ENCODE data around the gene COL20A1.

Gene COL20A1

GRCh38 chr20:63253438-63254231 lies 39.4 kb upstream of the COL20A1 start:
- Histone ChIP-seq H3K27ac (ENCODE audit: extremely low read depth, low read depth, low read length) (no peak overlapping the region), H3K4me1 (ENCODE audit: control insufficient read depth, insufficient read depth, low read length) (no peaks in the 10 kb centered on the region), H3K9me3 (ENCODE audit: control insufficient read depth, insufficient read depth, low read depth, low read length) (no peaks in the 10 kb centered on the region), H3K4me3 (ENCODE audit: low read depth, low read length) (peak overlapping the region; percentile 10), H3K36me3 (ENCODE audit: control insufficient read depth in 2 of 2, insufficient read depth in 1 of 2, low read length in 2 of 2) (no peaks in the 10 kb centered on the region)
- ChIA-PET POLR2A (interaction anchor here (1.1 kb wide), 1 partner anchor 30 kb away, joined by 6 read pairs; no protein-coding TSS in a partner anchor), CTCF (interaction anchor here (0.7 to 4.1 kb wide), 5 partner anchors 12 to 223 kb away, joined by 3 to 53 read pairs (median 4); partner anchors contain the start of gene BIRC7)
- TF ChIP-seq ZBTB8A (tag by site-specific recombination; IDR thresholded peaks at IDR 0.05), result peak; percentile 44; the same call in 1 of the 2 replicates
- peak; percentile 39; the same call in 1 of the 2 replicates for TF ChIP-seq GLIS2 (tag by site-specific recombination; IDR thresholded peaks at IDR 0.05)
- peak; percentile 48 for TF ChIP-seq ZBTB26 (tag by site-specific recombination; optimal IDR thresholded peaks at IDR 0.05)
- peak; percentile 43; the same call in 1 of the 2 replicates for TF ChIP-seq ZBTB20 (tag by site-specific recombination; IDR thresholded peaks at IDR 0.05)
- no peak for TF ChIP-seq ZNF623 (tag by site-specific recombination; IDR thresholded peaks at IDR 0.05)
- TF ChIP-seq YY2 (tag by site-specific recombination; IDR thresholded peaks at IDR 0.05), result no peak
- 0 out of 2 replicates have a peak, but pooled peaks have one; percentile 25 for TF ChIP-seq ZNF335 (tag by site-specific recombination; conservative IDR thresholded peaks at IDR 0.05)
- TF ChIP-seq SETDB1 (IDR thresholded peaks at IDR 0.05; ENCODE audit: insufficient read length, low read length), result no peak
- peak; percentile 22; the same call in 1 of the 2 replicates for TF ChIP-seq SP2 (tag by site-specific recombination; IDR thresholded peaks at IDR 0.05)
- TF ChIP-seq ZNF10 (tag by site-specific recombination; IDR thresholded peaks at IDR 0.05), result no peak

- H3K27ac ChIP-seq (ENCODE audit: extremely low read depth, low read depth, low read length), result no peak within 1 kb of the TSS
- ChIA-PET POLR2A (interaction anchor here (1.2 kb wide), 1 partner anchor 18 kb away, joined by 3 read pairs; the partner anchor contains the start of gene ARFGAP1), CTCF (interaction anchor here (1.9 to 4.1 kb wide), 2 partner anchors 19 to 30 kb away, joined by 4 to 53 read pairs; partner anchors contain the start of gene BIRC7)
- peak within 1 kb of the TSS; percentile 10 for H3K4me3 ChIP-seq (ENCODE audit: low read depth, low read length)
- H3K9me3 ChIP-seq (ENCODE audit: control insufficient read depth, insufficient read depth, low read depth, low read length), result no peaks in the 10 kb centered on the region
- no peaks in the 10 kb centered on the region for H3K4me1 ChIP-seq (ENCODE audit: control insufficient read depth, insufficient read depth, low read length)
- no peaks in the 10 kb centered on the region for H3K36me3 ChIP-seq (ENCODE audit: control insufficient read depth in 2 of 2, insufficient read depth in 1 of 2, low read length in 2 of 2)
- no peak for TF ChIP-seq ZNF513 (tag by site-specific recombination; IDR thresholded peaks at IDR 0.05)
- no peak for TF ChIP-seq BCL6B (tag by site-specific recombination; IDR thresholded peaks at IDR 0.05)
- no peak for TF ChIP-seq ZNF664 (tag by site-specific recombination; IDR thresholded peaks at IDR 0.05)
- no peak for TF ChIP-seq ZIC2 (tag by site-specific recombination; IDR thresholded peaks at IDR 0.05)
- no peak for TF ChIP-seq ZNF830 (tag by site-specific recombination; IDR thresholded peaks at IDR 0.05; ENCODE audit: low read depth)
- TF ChIP-seq ZNF785 (tag by site-specific recombination; IDR thresholded peaks at IDR 0.05), result no peak
- TF ChIP-seq ZNF530 (tag by site-specific recombination; IDR thresholded peaks at IDR 0.05; ENCODE audit: low read depth), result no peak
- TF ChIP-seq ZNF16 (tag by site-specific recombination; IDR thresholded peaks at IDR 0.05; ENCODE audit: low read depth), result no peak
- TF ChIP-seq ZNF701 (tag by site-specific recombination; IDR thresholded peaks at IDR 0.05), result no peak
- no peak for TF ChIP-seq ZNF366 (tag by site-specific recombination; conservative IDR thresholded peaks at IDR 0.05)
- no peak for TF ChIP-seq ZNF677 (tag by site-specific recombination; IDR thresholded peaks at IDR 0.05)
- TF ChIP-seq ZNF175 (tag by site-specific recombination; IDR thresholded peaks at IDR 0.05), result no peak
- TF ChIP-seq ZNF324 (tag by site-specific recombination; IDR thresholded peaks at IDR 0.05), result no peak
- no peak for TF ChIP-seq SP7 (tag by site-specific recombination; IDR thresholded peaks at IDR 0.05)
- no peak for TF ChIP-seq KLF1 (tag by site-specific recombination; IDR thresholded peaks at IDR 0.05)
- no peak for TF ChIP-seq PATZ1 (tag by site-specific recombination; IDR thresholded peaks at IDR 0.05)
- TF ChIP-seq ZBTB49 (tag by site-specific recombination; IDR thresholded peaks at IDR 0.05; ENCODE audit: low read depth), result no peak
- TF ChIP-seq ZBTB20 (tag by site-specific recombination; IDR thresholded peaks at IDR 0.05), result no peak
Observed at GRCh38 chr20:63254232-63254605, 38.8 kb upstream of the COL20A1 start, which contains the start of gene NKAIN4. Gene NKAIN4, minus strand, starts transcription at chr20:63254463. Its CDS starts 13 bp downstream, at chr20:63254450.

Data from HEK293 (cell line).